ENCODE results near the gene DAG1.

- no peak for TF ChIP-seq TAF1 (IDR thresholded peaks at IDR 0.05; ENCODE audit: low read depth, low read length)
- no peak for TF ChIP-seq POLR2A (IDR thresholded peaks at IDR 0.05; ENCODE audit: low read depth, low read length)
- no peak for TF ChIP-seq POLR2AphosphoS5 (IDR thresholded peaks at IDR 0.05; ENCODE audit: low read depth, low read length)
Measured at GRCh38 chr3:49421890-49422378, 48.1 kb upstream of the DAG1 start.
